ENCODE measurements around the gene LRRTM3.

The LRRTM3 gene

GRCh38 chr10:66924674-66925345, 1.0 kb upstream of the LRRTM3 start:
- no peak for TF ChIP-seq CTCF (conservative IDR thresholded peaks at IDR 0.05; ENCODE audit: low read depth)
- POLR2A ChIA-PET (ENCODE audit: low non-redundant PET), result no interaction called here
- CTCF ChIA-PET, result interaction anchor here (0.6 to 0.7 kb wide), 2 partner anchors 53 to 1045 kb away, joined by 3 read pairs; no protein-coding TSS in a partner anchor
- DNase-seq (ENCODE audit: low spot score), result no peak
- no peak overlapping the region for H3K27ac ChIP-seq

GRCh38 chr10:66925373-66925772, 463 bp upstream of the LRRTM3 start:
- TF ChIP-seq CTCF (conservative IDR thresholded peaks at IDR 0.05; ENCODE audit: low read depth), result no peak
- POLR2A ChIA-PET (ENCODE audit: low non-redundant PET), result interaction anchor here (0.7 kb wide), 1 partner anchor 891 kb away, joined by 3 read pairs; no protein-coding TSS in a partner anchor
- CTCF ChIA-PET, result interaction anchor here (0.6 to 1.0 kb wide), 6 partner anchors 9 to 53 kb away, joined by 3 to 5 read pairs (median 3); no protein-coding TSS in a partner anchor
- H3K27ac ChIP-seq, result no peak overlapping the region
- no peak for DNase-seq (ENCODE audit: low spot score)

GRCh38 chr10:66926841-66927240, 1.0 kb downstream of the LRRTM3 start:
- ChIA-PET POLR2A (ENCODE audit: low non-redundant PET) (no interaction called here), CTCF (no interaction called here)
- no peak for TF ChIP-seq CTCF (conservative IDR thresholded peaks at IDR 0.05; ENCODE audit: low read depth)
- no peak for DNase-seq (ENCODE audit: low spot score)
- H3K27ac ChIP-seq, result no peak overlapping the region

- H3K27ac ChIP-seq, result no peak overlapping the region
- CTCF ChIA-PET, result interaction anchor here (0.6 kb wide), 1 partner anchor 267 kb away, joined by 3 read pairs; no protein-coding TSS in a partner anchor
- TF ChIP-seq CTCF (conservative IDR thresholded peaks at IDR 0.05; ENCODE audit: low read depth), result no peak
- POLR2A ChIA-PET (ENCODE audit: low non-redundant PET), result no interaction called here
- DNase-seq (ENCODE audit: low spot score), result no peak
Measured at GRCh38 chr10:66927251-66927935, 1.6 kb downstream of the LRRTM3 start.

- CTCF ChIA-PET, result interaction anchor here (0.6 kb wide), 1 partner anchor 267 kb away, joined by 3 read pairs; no protein-coding TSS in a partner anchor
- POLR2A ChIA-PET (ENCODE audit: low non-redundant PET), result no interaction called here
- H3K27ac ChIP-seq, result no peak overlapping the region
- no peak for DNase-seq (ENCODE audit: low spot score)
- no peak for TF ChIP-seq CTCF (conservative IDR thresholded peaks at IDR 0.05; ENCODE audit: low read depth)
Measured at GRCh38 chr10:66927971-66928770, 2.3 kb downstream of the LRRTM3 start.

- TF ChIP-seq CTCF (conservative IDR thresholded peaks at IDR 0.05; ENCODE audit: low read depth), result no peak
- ChIA-PET CTCF (no interaction called here), POLR2A (ENCODE audit: low non-redundant PET) (no interaction called here)
- no peak overlapping the region for H3K27ac ChIP-seq
- no peak for DNase-seq (ENCODE audit: low spot score)
Measured at GRCh38 chr10:66928776-66929175, 2.9 kb downstream of the LRRTM3 start.

All from RWPE1 (cell line).